NAMALWA (cell line): ENCODE results near the gene FANCL.
"Not testable (repeated sequence)": the region's sequence is repeated elsewhere in the genome, so short reads cannot be mapped to it uniquely, and the experiment has no call there.

ENCODE experiments used
- DNase-seq: peaks from one replicate; pipeline ENCODE4 v3.0.0-alpha.2; 2015; ENCODE audit warnings: low spot score

FANCL gene

GRCh38 chr2:58204195-58204959 lies 36.7 kb downstream of the FANCL start:
- DNase-seq: no peak

DNA sequence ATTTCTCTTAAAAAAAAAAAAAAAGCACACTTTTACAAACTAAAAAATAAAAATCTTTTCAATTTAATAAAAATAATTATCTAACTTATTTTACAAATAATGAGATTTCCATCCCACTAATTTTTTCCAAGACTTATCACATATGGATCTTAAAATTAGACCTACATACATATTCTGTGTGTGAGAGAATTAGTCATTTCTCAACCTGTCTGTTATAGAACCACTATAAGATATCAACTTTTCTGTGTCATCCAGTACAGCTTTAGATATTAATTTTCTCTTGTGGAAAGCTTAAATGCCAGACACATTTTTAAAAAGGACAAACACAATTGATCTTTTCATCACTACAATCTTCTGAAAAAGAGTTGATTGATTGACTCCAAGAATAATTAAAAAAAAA lies 38.1 kb downstream of the FANCL start:
- DNase-seq: no peak

GRCh38 chr2:58202404-58202803 lies 38.7 kb downstream of the FANCL start:
- DNase-seq: no peak

DNA sequence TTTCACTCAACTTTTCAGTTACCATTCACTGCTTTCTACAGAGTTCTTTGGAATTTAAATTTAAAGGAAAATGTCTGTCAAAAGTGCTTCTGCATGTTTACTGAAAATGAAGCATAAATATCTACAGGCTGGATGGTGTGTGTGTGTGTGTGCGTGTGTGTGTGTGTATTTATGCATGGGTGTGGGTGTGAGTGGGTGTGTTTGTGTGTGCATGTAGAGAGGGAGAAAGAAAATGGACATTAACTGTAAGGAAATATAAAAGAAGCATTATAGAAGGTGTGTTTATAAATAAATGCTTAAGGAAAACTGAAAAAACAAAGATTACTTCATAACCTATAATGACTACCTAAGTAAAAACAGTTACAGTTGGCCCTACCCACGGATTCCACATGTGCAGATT lies 43.2 kb downstream of the FANCL start:
- DNase-seq: no peak

DNA sequence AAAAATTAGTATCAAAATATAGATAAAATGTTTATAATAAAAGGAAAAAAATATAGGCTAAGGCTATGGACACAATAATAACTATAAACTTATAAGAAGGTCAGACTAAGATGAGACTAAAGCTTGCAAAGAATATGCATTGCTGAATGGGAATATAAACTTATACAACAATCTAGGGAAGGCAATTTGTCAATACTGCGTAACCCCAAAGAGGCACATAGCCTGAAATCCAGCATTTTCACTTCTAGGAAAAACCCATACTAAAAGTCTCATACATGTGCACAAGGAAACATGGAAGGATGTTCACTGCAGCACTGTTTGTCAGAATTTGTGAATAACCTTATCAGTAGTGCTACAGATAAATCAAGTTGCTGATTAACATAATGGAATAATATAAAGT lies 45.5 kb downstream of the FANCL start:
- no peak for DNase-seq

DNA sequence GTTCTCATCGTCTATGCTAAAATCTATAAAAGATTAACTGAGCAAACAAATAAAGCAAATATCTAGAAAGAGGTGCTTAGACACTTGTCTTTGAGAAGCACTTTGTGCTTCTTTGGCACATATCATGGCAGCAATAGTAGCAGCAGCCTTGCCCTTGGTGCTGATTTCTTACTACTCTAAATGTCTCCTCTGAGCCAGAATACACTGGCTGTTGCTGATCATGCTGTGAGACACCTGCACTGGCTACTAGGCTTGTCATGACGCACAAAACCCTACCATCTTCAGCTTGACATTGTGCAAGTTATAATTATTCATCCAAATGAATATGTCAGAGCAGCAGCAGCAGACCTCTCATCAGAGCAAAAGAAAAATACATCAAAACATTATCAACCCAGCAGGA lies 46.7 kb downstream of the FANCL start:
- no peak for DNase-seq

DNA sequence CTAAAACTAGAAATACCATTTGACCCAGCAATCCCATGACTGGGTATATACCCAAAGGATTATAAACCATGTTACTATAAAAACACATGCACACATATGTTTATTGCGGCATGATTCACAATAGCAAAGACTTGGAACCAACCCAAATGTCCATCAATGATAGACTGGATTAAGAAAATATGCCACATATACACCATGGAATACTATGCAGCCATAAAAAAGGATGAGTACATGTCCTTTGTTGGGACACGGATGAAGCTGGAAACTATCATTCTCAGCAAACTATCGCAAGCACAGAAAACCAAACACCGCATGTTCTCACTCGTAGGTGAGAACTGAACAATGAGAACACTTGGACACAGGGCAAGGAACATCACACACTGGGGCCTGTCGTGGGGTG lies 54.1 kb downstream of the FANCL start:
- not testable (repeated sequence) for DNase-seq

- no peak for DNase-seq
Observed at GRCh38 chr2:58186501-58186900, 54.6 kb downstream of the FANCL start.

DNA sequence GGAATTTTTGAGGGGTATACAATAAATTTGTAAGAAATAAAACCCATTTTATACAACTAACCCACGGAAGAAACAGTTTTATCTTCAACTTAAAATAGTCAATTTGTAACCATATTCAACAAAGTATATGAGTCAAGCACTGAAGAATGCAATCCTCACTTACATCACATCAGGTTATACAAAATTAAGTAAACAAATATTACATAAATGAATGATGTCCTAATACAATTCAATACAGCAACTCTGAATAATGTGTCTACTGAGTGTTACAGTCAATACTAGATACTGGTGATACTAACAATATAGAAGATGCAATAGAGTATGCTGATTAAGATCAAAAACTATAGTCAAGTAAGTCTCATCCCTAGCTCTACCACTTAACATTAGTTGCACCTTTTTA lies 58.6 kb downstream of the FANCL start:
- DNase-seq: no peak

DNA sequence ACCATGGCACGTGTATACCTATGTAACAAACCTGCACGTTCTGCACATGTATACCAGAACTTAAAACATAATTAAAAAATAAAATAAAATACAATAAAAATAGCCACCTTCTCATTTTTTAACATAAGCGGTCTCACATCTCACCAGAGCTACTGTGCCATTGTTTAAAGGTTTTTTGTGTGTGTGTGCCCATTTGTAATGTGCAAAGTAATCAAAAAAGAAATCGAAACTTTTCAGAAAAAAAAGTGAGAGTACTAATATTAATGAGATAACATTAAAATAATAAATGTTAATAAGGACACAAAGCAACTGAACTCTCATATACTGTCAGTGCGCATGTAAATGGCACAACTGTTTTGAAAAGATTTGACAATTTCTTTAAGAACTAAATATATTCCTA lies 60.5 kb downstream of the FANCL start:
- DNase-seq: no peak

- DNase-seq: not testable (repeated sequence)
Observed at GRCh38 chr2:58180175-58180574, 61.0 kb downstream of the FANCL start.

DNA sequence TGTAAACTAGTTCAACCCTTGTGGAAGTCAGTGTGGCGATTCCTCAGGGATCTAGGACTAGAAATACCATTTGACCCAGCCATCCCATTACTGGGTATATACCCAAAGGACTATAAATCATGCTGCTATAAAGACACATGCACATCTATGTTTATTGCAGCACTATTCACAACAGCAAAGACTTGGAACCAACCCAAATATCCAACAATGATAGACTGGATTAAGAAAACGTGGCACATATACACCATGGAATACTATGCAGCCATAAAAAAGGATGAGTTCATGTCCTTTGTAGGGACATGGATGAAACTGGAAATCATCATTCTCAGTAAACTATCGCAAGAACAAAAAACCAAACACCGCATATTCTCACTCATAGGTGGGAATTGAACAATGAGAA lies 63.9 kb downstream of the FANCL start:
- DNase-seq: not testable (repeated sequence)

GRCh38 chr2:58171831-58172230 lies 69.3 kb downstream of the FANCL start:
- DNase-seq: not testable (repeated sequence)

DNA sequence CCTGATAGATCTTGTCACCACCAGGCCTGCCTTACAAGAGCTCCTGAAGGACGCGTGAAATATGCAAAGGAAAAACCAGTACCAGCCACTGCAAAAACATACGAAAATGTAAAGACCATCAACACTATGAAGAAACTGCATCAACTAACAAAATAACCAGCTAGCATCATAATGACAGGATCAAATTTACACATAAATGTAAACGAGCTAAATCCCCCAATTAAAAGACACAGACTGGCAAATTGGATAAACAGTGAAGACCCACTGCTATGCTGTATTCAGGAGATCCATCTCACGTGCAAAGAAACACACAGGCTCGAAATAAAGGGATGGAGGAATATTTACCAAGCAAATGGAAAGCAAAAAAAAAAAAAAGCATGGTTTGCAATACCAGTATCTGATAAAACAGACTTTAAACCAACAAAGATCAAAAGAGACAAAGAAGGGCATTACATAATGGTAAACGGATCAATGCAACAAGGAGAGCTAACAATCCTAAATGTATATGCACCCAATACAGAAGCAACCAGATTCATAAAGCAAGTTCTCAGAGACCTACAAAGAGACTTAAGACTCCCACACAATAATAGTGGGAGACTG lies 70.7 kb downstream of the FANCL start:
- not testable (repeated sequence) for DNase-seq

GRCh38 chr2:58169845-58170244 lies 71.3 kb downstream of the FANCL start:
- DNase-seq: not testable (repeated sequence)

GRCh38 chr2:58168130-58168529 lies 73.0 kb downstream of the FANCL start:
- not testable (repeated sequence) for DNase-seq

DNA sequence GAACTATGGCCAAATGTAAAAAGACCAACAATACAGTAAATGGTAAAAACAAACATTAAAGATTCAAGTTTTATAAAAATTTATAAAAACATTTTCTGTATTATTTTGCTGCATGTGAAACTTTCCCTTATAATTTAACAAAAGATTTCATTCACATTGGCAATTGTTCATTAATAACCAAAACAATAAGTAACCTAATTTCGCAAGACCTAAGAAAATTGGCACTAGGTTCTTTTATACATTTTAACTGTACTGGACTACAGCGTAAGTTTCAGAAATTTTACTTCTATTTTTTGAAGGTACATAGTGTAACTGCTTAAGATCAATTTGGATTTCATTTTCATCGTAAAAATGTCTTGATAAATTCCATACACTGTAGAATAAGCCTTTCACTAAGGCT lies 77.2 kb downstream of the FANCL start:
- DNase-seq: no peak

DNA sequence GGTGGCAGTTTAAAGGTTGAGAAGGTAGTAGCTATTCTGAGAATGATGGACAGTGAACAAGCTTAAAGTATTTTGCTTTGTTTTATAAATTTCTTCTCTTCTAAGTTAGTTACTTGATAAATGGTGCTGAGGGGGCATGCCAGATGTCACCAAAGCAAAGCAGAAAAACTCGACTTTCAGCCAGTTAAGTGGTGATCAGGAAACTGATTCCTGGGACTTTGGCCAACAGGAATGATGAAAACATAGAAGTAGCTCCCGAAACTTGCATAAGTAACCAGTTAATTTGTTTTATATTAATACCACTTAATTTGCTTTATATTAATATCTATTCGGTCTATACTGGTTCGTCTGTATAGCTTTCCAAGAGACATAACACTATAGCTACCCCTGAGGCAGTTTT lies 82.6 kb downstream of the FANCL start:
- DNase-seq: no peak

DNA sequence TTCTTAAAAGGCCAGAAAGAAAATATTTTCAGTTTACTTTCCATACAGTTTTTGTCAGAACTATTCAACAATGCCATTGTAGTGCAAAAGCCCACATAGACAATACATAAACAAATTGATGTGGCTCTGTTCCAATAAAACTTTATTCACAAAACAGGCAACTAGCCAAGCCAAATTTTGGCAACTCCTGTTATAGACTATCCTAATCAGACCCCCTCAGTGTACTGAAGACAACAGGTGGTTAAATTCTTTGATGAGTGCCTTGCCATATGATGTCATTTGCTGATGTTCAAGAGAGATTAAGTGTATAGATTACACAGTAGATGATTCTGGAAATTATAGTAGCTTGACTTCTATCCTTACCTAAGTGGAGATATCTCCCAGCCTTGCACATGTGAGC lies 83.4 kb downstream of the FANCL start:
- DNase-seq: no peak

- no peak for DNase-seq
Observed at GRCh38 chr2:58156780-58157179, 84.3 kb downstream of the FANCL start.

DNA sequence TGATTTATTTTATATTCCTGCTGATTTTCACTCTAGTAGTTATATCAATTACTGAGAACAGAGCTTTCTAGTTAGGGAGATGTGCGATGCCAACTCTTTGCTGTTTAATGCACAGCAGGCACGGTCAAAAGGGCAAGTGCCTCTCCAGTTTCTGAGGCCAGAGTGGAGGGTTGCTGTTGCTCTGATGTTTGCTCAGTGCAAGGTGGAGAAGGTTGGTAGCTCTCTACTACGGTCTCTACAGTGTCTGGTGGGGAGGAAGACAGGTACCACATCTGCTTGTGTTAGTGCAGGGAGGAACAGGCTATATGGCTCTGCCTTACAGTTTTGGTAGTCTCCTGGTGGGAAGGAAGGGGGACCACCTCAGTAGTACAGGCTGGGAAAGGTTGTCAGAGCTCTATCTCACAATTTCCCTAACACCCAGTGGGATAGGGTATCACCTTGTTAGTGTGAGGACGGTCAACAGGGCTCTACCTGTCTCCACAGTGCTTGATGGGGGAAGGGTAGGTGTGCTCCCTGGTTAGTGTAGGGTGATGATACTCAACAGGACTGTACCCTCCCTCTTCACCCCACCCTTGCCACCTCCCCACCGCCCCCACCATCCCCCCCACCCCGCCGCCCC lies 85.9 kb downstream of the FANCL start:
- DNase-seq: no peak

DNA sequence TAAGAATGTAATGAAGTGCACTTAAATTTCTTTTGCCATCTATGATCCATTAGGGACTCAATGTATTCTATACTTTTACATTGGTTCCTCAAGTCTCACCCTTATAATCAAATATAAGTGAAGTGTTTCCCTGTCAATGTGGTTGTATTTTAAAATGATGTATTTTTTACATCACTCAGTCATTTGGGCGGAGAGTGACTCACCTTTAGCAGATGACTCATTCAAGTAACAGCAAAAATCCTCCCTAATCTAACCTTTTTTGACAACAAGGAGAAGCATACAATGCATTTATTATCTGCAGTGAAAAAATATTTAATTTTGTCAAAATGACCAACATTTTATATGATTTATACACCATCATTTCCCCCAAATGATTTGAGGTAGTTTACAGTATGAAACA lies 94.4 kb downstream of the FANCL start:
- DNase-seq: no peak

- DNase-seq: not testable (repeated sequence)
Observed at GRCh38 chr2:58145769-58146168, 95.4 kb downstream of the FANCL start.
